ENCODE results near the gene TAF7.

Gene TAF7

DNA sequence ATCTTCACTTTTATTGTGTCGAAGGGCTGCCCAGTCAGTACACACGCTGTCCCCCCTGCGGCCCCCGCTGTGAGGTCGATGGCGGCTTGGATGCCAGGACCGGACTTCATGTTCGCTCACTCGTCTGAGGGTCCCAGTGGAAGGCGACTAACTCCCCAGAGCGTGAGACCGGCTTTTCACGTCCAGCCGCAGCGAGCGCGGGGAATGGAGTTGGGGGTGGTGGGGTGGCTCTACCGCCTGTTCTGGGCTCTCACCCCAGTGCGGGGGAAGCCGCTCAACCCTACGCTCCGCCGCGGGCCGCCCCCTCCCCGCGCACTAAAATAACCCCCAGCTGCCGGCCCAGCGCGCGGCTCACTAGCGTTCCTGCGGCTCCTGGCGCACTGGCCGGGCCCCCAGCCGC lies 16.8 kb downstream of the TAF7 start, which contains the start of gene SLC25A2:
SLC25A2 (minus strand) TSS at position 294 of the 400 bp plus-strand sequence; CDS start at position 110, 184 bp downstream.
- TF ChIP-seq, protein P1, sequence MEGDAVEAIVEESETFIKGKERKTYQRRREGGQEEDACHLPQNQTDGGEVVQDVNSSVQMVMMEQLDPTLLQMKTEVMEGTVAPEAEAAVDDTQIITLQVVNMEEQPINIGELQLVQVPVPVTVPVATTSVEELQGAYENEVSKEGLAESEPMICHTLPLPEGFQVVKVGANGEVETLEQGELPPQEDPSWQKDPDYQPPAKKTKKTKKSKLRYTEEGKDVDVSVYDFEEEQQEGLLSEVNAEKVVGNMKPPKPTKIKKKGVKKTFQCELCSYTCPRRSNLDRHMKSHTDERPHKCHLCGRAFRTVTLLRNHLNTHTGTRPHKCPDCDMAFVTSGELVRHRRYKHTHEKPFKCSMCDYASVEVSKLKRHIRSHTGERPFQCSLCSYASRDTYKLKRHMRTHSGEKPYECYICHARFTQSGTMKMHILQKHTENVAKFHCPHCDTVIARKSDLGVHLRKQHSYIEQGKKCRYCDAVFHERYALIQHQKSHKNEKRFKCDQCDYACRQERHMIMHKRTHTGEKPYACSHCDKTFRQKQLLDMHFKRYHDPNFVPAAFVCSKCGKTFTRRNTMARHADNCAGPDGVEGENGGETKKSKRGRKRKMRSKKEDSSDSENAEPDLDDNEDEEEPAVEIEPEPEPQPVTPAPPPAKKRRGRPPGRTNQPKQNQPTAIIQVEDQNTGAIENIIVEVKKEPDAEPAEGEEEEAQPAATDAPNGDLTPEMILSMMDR (conservative IDR thresholded peaks at IDR 0.05), result no peak
- no peak within 1 kb of the TSS for H3K27ac ChIP-seq

DNA sequence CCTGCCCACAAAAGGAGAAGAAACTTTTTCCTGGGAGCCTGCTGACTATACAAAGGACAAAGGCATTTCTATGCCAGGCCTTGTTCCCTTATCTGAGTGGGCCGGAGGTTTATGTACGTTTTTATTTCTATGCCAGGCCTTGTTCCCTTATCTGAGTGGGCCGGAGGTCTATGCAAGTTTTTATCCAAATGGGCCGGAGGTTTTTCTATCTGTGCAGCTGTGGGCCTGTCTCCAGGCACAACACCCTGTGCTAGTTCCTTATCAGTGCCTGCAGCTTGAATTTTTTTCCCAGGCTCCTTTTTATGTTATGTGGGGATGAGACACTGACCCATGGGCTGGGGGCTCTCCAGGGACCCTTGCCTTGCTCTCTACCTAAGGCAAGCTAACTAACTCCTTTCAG lies 22.2 kb downstream of the TAF7 start:
- H3K27ac ChIP-seq, result no peak overlapping the region
- TF ChIP-seq, protein P1 (conservative IDR thresholded peaks at IDR 0.05), result no peak

DNA sequence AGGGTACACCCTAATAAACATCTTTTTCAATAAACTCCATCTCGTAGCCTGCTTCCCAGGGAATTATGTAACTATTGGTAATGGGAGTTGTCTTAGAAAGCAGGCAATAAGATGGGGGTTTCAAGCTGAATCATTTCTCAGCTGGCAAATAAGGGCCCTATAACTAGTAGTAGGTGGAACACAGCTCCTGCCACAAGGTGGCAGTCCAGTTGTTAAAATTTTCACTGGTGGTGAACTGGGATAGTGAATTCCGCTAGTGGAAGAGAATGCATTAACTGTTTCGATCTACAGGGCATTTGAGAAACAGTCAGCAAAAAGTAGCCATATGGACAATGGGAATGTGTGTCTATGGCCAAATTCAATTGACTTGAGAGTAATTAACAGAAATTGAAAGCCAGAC lies 47.7 kb downstream of the TAF7 start:
- TF ChIP-seq, protein P1 (conservative IDR thresholded peaks at IDR 0.05), result no peak
- no peak overlapping the region for H3K27ac ChIP-seq

DNA sequence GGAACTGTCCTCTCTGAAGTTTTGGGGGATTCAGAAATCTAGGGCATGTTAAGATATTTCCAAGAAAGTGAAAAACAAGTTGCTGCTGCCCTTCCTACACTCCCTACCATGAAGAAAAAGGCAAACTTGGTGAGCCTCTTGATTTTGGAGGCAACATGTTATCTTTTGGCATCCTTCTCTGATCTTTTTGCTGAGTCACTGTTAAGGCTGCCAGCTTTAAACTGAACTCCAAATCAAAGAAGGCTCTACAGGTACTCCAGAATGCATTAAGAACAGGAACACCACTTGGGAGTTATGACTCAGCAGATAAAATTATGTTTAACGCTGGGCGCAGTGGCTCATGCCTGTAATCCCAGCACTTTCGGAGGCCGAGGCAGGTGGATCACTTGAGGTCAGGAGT lies 51.4 kb downstream of the TAF7 start:
- H3K27ac ChIP-seq, result no peak overlapping the region
- TF ChIP-seq, protein P1 (conservative IDR thresholded peaks at IDR 0.05), result no peak

Data from VCaP (cell line).